Measurements from ENCODE around the gene ATAD5. TPM values are rescaled to one million over a fixed set of nuclear protein-coding genes. Genes with fewer than 3 reads are reported as not detected.

The ATAD5 gene
- total and polyA plus RNA-seq, 8 donors: 0.19 to 0.95 (median 0.47) TPM

- DNase-seq (no peak), ATAC-seq (no peak), FAIRE-seq (no peak)
- intact Hi-C loops (cut with DNase I): no loop called here
- Histone ChIP-seq H3K4me3 (no peak overlapping the region), H3K9me3 (no peaks in the 10 kb centered on the region), H3K36me3 (peaks cover 0 to 10% (median 0%) of the 10 kb centered on the region in 3 donors), H3K27me3 (no peaks in the 10 kb centered on the region), H3K27ac (no peak overlapping the region), H3K4me1 (no peaks in the 10 kb centered on the region)
- TF ChIP-seq CTCF (IDR thresholded peaks at IDR 0.05): no peak
- WGBS, 2 donors: 92 to 94% methylated on average over 9 of the region's 9 CpGs
These were observed 38.3 kb upstream of the ATAD5 start for GRCh38 chr17:30793282-30793977.

GRCh38 chr17:30794372-30794771 lies 37.4 kb upstream of the ATAD5 start:
- 95 to 98% methylated on average over 5 of the region's 5 CpGs for WGBS, 2 donors
- FAIRE-seq (no peak), ATAC-seq (no peak), DNase-seq (no peak)
- H3K4me1 ChIP-seq: no peaks in the 10 kb centered on the region
- intact Hi-C loops (cut with DNase I): no loop called here
- H3K36me3 ChIP-seq: peaks cover 0 to 10% (median 0%) of the 10 kb centered on the region in 3 donors
- no peak overlapping the region for H3K27ac ChIP-seq
- no peak for TF ChIP-seq CTCF (IDR thresholded peaks at IDR 0.05)
- H3K9me3 ChIP-seq: no peaks in the 10 kb centered on the region
- no peaks in the 10 kb centered on the region for H3K27me3 ChIP-seq
- H3K4me3 ChIP-seq: no peak overlapping the region

GRCh38 chr17:30796016-30796415 lies 35.8 kb upstream of the ATAD5 start:
- no peak overlapping the region for H3K27ac ChIP-seq
- FAIRE-seq (no peak), ATAC-seq (no peak), DNase-seq (no peak)
- WGBS, 2 donors: 93 to 98% methylated on average over 4 of the region's 4 CpGs
- TF ChIP-seq CTCF (IDR thresholded peaks at IDR 0.05): no peak
- no peaks in the 10 kb centered on the region for H3K4me1 ChIP-seq
- no peaks in the 10 kb centered on the region for H3K9me3 ChIP-seq
- H3K36me3 ChIP-seq: peaks cover 0 to 10% (median 0%) of the 10 kb centered on the region in 3 donors
- H3K4me3 ChIP-seq: no peak overlapping the region
- no peaks in the 10 kb centered on the region for H3K27me3 ChIP-seq
- intact Hi-C loops (cut with DNase I): no loop called here

GRCh38 chr17:30801671-30802070 lies 30.1 kb upstream of the ATAD5 start:
- Histone ChIP-seq H3K4me1 (no peaks in the 10 kb centered on the region), H3K27me3 (no peaks in the 10 kb centered on the region), H3K36me3 (peaks cover 0 to 7% (median 0%) of the 10 kb centered on the region in 3 donors), H3K27ac (no peak overlapping the region), H3K4me3 (no peak overlapping the region), H3K9me3 (no peaks in the 10 kb centered on the region)
- DNase-seq (no peak), ATAC-seq (no peak), FAIRE-seq (no peak)
- 93 to 100% methylated on average over 1 of the region's 1 CpG for WGBS, 2 donors
- intact Hi-C loops (cut with DNase I): no loop called here
- TF ChIP-seq CTCF (IDR thresholded peaks at IDR 0.05): no peak

- FAIRE-seq: no peak
- no peak for ATAC-seq
- intact Hi-C loops (cut with DNase I): no loop called here
- H3K36me3 ChIP-seq: peaks cover 0 to 7% (median 0%) of the 10 kb centered on the region in 3 donors
- no peak for DNase-seq
- 86 to 91% methylated on average over 2 of the region's 2 CpGs for WGBS, 2 donors
- no peak overlapping the region for H3K4me3 ChIP-seq
- H3K27me3 ChIP-seq: no peaks in the 10 kb centered on the region
- no peaks in the 10 kb centered on the region for H3K9me3 ChIP-seq
- no peak for TF ChIP-seq CTCF (IDR thresholded peaks at IDR 0.05)
- no peaks in the 10 kb centered on the region for H3K4me1 ChIP-seq
- H3K27ac ChIP-seq: no peak overlapping the region
These were observed 25.8 kb upstream of the ATAD5 start for GRCh38 chr17:30805944-30806456.
